Measurements from ENCODE around the gene PAPSS1.

GRCh38 chr4:107618656-107619055, 101.4 kb downstream of the PAPSS1 start:
- TF ChIP-seq, protein P1, sequence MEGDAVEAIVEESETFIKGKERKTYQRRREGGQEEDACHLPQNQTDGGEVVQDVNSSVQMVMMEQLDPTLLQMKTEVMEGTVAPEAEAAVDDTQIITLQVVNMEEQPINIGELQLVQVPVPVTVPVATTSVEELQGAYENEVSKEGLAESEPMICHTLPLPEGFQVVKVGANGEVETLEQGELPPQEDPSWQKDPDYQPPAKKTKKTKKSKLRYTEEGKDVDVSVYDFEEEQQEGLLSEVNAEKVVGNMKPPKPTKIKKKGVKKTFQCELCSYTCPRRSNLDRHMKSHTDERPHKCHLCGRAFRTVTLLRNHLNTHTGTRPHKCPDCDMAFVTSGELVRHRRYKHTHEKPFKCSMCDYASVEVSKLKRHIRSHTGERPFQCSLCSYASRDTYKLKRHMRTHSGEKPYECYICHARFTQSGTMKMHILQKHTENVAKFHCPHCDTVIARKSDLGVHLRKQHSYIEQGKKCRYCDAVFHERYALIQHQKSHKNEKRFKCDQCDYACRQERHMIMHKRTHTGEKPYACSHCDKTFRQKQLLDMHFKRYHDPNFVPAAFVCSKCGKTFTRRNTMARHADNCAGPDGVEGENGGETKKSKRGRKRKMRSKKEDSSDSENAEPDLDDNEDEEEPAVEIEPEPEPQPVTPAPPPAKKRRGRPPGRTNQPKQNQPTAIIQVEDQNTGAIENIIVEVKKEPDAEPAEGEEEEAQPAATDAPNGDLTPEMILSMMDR (IDR thresholded peaks at IDR 0.05) = no peak
- TF ChIP-seq POLR2A (IDR thresholded peaks at IDR 0.05) (no peak), EP300 (IDR thresholded peaks at IDR 0.05) (no peak)

All from tibial nerve (tissue), 4 donors.